Activated naive CD8-positive, alpha-beta T cell treated with anti-CD3 and anti-CD28 coated beads, Interleukin-2, amount 50 U/mL, for 16 hours (primary cell): ENCODE measurements around the gene ATXN7L2.

Experiments
- DNase-seq: peaks from one replicate; pipeline ENCODE4 v3.0.0-alpha.2; 2020; ENCODE audit warnings: low read depth, low spot score

Gene ATXN7L2

DNA sequence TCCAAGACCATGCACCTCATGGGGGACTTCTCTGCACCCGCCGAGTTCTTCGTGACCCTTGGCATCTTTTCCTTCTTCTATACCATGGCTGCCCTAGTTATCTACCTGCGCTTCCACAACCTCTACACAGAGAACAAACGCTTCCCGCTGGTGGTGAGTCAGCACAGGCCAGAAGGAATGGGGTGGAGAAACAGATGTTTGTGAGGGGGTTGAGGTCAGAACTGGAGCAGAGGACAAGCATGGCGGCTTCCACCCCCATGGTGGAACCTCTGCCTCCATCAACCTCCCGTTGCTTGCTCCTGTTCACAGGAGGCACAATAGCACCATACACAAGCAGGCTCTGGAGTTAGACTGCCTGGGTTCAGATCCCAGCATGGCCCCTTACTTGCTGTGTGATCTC lies 6.9 kb upstream of the ATXN7L2 start:
- DNase-seq, result no peak

DNA sequence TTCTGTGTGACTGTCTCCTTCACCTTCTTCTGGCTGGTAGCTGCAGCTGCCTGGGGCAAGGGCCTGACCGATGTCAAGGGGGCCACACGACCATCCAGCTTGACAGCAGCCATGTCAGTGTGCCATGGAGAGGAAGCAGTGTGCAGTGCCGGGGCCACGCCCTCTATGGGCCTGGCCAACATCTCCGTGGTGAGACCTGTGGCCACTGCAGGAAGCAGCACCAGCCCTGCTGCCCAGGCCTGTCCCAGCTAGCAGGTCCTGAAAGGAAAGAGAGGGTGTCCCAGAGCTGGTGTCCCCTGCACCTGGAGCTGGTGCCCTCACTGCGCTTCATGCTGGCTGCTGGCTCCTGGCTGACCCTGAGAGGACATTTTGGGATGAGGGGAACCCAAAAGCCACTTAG lies 5.9 kb upstream of the ATXN7L2 start:
- no peak for DNase-seq

DNA sequence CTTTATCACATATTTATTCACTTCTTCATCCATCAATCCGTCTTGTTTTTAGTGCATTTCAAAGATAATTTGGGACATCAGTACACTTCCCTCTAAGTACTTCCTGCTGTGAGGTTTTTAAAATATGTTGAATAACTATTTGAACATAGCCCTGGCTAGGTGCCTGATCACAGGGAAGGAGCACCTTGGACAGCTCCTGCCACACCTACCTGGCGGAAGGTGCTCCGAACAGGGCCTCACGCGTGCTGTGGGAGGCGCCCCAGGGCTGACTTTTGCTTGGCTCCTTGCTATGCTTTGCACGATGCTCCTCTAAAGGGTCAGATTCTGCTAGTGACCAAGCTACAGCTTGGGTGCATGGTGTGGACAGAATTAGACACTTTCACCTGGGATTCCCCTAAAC lies 4.9 kb upstream of the ATXN7L2 start:
- no peak for DNase-seq

DNA sequence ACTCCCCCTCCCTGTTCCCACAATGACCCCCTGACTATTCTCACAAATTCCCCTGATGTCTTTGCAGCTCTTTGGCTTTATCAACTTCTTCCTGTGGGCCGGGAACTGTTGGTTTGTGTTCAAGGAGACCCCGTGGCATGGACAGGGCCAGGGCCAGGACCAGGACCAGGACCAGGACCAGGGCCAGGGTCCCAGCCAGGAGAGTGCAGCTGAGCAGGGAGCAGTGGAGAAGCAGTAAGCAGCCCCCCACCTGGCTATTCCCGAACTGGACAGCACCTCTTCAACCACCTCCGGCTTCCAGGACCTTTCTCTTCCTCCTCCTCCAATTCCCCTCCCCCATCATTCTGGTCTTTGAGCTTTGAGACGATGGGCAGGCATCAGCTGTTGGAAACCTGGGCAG lies 4.4 kb upstream of the ATXN7L2 start:
- no peak for DNase-seq

DNA sequence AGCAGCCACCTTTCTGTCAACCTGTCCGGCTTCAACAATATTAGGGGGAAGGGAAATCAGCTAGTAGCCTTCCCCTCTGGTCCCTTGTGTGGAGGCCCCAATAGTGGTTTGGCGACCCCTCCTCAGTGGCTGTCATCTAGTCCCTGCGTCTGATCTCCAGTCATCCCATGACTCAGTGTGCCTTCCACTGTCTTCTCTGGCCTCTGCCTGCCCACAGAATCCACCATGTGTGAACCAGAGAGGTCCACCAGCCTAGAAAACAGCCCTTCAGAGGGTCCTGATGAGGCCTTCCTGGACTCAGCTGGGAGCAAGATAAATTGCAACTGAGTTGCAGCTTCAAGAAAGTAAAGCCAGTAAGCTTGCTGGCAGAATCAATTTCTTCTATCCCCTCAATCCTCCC lies 3.8 kb upstream of the ATXN7L2 start:
- DNase-seq, result no peak

DNA sequence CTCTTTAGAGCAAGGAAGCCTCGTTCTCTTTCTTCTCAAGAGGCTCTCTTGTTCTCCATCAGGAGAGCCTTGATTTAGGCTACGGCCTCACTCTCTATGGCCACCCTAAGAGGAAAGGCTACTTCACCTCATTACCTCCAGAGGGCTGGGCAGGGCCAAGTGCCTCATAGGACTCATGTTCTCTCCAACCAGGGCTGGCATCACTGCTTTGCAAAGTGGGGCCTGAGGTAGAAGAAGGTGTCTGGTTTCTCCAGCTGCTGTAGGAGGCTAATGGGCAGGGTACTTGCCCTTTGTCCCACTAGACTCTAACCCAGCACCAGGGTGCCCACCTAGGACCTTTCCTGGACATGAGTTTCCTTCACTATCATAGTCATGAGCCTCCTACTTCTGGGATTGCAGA lies 2.1 kb upstream of the ATXN7L2 start:
- no peak for DNase-seq

DNA sequence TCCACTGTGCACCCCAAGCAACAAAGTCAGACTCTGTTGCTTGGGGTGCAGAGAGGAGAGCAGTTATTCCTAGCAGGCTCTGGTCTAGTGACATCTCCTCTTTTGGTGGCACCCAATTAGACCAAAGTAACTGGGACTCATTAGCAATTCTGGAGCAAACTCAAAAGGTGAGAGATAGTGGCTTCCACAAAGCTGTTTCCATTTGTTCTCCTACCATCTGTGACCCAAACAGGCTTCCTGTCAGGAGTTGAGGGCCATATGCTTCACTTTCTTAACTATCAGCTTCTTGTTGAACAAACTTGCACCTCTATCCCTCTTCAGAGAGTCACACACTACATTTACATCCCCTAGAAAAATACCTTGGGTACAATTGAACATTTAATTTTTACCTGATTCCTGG lies 1.5 kb upstream of the ATXN7L2 start:
- DNase-seq, result no peak

DNA sequence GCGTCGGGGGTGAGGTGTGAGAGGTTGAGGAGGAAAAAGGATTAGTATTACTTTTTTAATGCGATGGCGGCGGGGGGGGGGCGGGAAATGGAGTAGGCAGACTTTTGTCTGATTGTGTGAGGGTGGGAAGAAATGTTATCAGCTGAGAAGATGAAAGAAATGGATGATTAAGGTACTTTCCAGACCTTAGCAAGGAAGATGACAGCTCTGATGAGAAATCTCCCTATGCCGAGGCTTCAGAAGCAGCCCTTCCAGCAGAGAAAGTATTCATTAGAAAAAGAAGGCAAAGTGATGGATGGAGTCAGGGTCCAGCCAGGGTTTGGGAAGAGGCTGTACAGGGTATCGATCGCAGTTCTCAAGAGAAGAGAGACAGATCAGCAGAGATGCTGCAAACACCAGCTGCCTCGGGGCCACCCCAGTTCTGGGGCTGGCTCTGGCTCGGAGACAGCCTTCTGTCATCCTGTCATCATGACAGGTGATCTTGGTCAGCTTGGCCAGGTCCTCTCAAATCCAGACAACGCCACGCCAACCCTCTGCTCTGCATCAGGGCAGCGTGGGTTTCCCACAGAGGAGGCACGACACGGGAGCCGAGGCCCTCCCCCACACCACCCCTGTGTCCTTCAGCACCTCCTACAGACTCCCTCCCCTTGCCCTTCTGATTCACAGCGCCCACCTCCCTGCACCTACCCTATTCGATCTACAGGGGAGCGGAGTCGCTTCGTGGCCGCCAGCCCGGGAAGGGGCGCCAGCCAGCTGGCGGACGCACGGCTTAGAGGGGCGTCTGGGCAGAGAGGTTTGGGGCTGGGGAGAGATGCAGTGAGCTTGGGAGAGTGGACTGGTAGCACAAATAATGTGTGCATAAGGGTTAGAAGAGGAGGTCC lies 674 bp upstream of the ATXN7L2 start:
- DNase-seq, result no peak

DNA sequence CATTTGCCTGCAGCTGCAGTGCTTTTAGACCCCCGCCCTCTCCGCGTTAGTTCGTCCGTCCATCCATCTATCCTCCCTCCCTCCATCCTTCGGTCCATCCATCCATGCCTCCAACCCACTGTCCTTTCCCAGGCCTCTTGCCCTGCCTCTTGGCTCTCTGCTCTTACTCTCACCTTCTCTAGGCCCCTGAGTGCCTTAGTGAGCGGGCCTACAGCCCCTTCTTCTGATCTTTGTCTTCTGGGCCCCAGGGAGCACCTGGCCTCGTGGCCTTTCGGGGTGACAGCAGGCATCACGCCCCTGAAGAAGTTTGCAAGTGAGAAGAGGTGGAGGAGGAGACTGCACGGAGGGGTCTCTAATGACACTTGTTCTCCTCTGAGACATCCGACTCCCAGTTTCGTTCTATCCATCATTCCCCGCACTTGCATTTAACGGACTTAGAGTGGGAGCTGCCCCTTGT lies 842 bp downstream of the ATXN7L2 start:
- no peak for DNase-seq

DNA sequence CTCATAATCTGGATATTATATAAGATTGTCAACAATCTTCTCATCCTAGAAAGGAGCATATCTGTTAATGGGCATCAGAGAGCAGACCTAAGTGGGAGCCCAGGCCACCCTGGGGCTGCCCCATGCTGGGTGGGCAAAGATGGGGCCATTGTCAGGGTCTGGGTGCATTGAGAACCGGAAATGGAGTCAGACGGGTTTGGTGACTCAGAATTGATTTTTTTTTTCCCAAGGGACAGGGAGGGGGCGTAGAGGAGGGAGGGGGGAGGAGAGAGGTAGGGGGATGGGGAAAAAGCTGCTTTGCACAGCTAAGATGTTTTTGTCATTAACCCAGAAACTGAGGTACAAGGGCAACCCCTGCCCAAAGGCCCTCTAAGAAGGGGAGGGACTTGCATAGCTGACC lies 1.3 kb downstream of the ATXN7L2 start:
- no peak for DNase-seq

DNA sequence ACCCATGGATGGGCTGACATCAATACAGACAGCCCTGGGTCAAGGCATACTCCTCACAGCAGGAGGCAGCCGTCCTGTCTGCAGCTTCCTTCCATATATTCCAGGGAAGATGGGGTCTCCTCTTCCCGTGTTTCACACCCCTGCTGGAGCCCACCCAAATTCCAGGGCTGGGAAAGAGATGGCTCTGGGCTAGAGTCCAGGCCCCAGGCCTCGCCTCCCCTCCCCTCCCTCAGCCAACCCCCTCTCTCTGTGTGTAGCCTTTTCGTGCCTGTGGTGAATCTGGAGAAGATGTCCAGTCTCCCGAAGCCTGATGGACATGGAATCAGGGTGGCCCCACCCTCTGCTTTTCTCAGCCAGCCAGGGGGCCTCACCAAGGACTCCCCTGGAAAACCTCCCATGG lies 3.6 kb downstream of the ATXN7L2 start:
- DNase-seq, result no peak

DNA sequence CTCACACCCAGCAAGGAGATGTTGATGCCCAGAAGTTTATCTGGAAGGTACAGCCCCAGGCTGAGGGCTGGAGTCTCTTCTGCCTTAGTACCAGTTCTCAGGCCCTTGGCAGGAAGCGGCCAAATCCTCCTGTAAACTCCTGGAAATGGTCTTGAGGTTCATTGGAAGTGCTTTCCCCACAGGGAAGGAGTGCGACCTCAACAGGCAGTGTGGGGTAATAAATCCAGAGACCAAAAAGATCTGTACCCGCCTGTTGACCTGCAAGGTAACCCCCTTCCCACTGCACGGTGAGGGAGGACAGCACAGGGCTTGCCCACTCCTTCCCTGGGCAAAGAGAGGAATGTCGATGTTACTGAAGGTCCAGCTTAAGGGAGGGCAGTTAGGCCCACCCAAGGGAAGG lies 4.5 kb downstream of the ATXN7L2 start:
- DNase-seq, result no peak

DNA sequence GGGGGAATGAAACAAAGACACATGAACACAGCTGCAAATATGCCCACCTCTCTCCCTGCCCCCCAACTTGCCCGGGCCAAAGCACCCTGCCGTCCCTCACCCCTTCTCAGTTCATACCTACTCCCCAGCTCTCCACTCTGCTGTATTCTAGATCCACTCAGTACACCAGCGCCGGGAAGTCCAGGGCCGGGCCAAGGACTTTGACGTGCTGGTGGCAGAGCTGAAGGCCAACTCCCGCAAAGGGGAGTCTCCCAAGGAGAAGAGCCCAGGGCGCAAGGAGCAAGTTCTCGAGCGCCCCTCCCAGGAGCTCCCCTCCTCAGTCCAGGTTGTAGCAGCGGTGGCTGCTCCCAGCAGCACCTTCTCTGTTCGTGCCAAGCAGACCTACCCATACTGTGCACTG lies 5.0 kb downstream of the ATXN7L2 start:
- DNase-seq, result no peak

DNA sequence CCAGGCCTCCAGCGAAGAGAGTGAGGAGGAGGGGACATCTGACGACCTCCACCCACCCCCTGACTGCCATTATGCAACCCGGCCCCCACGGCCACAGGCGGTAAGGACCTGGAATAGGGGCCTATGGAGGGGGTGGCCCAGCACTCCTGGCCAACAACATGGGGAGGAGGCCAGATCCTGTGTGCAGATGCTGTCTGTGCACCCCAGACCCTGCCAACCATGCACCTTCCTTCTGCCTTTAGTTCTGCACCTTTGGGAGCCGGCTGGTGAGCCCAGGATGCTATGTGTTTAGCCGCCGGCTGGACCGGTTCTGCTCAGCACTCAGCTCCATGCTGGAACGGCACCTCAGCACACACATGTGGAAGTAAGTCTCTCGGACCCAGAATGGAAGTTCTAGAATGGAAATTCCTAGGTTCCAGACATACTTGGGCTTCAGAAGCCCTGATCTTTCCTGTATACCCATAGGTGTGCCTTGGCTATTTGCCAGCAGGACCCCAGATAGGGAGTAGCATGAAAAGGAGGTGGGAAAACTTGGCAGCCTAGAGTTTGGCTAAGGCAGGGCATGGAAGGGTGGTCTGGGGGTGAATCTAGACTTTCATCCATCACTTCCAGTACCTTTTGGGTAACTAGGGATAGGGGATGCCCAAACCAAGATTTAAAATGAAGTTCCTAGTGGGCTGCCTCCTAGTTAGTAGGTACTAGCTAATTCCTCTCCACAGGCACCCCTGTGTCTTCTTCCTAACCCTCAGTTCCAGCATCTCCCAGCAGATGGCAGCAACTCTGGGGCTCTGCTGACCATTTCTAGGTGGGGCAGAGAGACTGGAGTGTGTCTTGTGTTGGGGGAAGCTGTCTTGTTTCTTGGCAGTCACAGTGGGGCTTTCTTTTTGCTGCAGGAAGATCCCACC lies 6.6 kb downstream of the ATXN7L2 start:
- peak; percentile 46 for DNase-seq

DNA sequence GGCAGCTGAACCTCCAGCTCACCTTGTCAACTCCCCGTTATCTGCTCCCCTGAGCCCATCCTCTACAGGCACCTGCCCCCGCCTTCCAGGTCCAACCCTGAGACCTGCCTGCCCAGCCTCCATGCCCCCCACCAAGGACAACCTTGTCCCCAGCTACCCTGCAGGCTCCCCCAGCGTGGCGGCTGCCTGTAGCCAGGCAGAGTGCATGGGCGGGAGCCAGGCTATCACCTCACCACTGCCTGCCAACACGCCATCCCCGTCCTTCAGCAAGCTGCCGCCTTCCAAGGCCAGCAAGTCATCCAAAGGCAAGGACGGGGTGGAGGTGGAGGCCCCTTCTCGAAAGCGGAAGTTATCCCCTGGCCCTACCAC lies 7.2 kb downstream of the ATXN7L2 start:
- DNase-seq, result no peak

DNA sequence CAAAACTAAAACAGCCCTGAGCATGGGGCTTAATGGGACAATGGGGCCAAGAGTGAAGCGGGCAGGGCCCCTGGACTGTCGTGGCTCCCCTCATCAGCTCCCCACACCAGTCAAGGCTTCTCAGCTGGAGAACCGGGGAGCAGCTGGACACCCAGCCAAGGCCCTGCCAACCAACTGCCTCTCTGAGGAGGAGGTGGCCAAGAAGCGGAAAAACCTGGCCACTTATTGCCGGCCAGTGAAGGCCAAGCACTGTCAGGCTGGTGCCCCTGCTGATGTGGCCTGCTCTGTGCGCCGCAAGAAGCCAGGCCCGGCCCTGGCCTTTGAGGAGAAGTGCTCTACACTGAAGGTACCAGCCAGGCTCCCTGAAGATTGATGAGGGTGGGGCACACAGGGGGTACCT lies 7.7 kb downstream of the ATXN7L2 start:
- DNase-seq, result no peak

DNA sequence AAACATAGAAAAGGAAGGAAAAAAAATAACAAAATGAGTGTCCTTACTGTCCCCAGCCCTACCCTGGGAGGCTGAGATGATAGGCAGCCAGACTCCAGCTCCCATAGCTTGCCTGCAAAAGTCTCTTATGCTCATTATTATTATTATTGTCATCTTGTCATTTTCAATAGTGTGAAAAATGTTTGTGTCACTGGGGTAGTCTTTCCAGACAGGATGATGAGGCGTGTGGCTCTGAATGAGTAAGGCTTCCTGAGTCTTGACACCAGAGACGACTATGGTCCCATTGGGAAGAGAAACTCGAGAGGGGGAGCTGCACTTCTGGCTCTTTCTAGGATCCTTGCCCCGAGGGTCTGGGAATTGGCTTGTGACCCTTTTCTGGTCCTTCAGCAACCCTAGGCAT lies 9.1 kb downstream of the ATXN7L2 start:
- DNase-seq, result no peak

DNA sequence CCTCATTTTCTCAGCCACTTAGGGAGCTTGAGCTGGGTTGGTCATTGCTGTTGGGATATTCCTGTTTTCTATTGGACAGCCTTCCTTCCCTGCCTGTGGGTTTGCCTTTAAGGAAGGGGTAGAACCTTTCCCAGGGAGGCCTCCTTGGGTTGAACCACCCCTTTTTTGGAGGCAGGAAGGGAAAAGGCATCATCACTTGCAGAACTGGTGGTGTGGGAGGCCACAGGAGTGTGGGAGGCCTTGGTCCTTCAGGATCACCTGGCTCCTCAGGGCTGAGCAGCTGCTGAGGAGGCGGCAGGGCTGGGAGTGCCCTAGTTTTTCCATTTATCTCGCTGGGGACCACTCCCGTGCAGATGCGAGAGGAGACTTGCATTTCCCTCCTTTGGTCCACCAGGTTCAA lies 9.5 kb downstream of the ATXN7L2 start:
- no peak for DNase-seq

DNA sequence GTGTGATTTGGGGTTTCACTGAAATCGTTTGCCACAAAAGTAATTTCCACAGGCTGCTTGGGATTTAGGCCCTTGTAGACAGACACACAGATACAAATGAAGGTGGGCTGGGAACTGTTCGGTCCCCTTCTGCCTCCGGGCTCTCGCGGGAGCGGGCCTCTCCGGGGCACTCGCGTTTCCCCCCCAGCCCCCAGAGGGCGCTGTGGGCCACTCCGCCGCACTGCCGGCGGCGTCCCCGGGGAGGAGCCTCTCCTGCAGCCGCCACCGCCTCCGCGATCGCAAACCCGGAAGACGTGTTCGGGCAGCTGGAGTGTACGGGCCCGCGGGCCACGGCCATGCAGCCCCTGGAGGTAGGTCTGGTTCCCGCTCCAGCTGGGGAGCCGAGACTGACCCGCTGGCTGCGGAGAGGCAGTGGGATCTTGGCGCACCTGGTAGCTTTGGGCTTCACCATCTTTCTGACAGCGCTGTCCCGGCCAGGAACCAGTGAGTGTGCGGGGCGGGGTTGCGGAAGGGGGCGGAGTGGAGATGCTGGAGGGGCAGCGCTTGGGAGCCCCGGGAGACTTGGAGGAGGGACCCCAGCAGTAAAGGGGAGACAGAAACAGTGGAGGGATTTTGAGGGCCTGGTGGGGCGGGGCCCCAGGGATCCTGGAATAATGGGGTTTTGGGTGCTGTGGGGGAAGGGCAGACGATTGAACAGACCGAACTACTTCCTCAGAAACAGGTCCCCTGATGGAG lies 10.3 kb downstream of the ATXN7L2 start, which contains the start of gene CYB561D1:
TSS of gene CYB561D1 (plus strand) at position 290 of the 735 bp plus-strand sequence. CDS start at position 336, 46 bp downstream.
- peak; percentile 85 for DNase-seq

DNA sequence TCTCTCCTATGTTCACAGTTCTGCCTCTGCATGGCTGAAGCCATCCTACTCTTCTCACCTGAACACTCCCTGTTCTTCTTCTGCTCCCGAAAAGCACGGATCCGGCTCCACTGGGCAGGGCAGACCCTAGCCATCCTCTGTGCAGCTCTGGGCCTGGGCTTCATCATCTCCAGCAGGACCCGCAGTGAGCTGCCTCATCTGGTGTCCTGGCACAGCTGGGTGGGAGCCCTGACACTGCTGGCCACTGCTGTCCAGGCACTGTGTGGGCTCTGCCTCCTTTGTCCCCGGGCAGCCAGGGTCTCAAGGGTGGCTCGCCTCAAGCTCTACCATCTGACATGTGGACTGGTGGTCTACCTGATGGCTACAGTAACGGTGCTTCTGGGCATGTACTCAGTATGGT lies 12.0 kb downstream of the ATXN7L2 start:
- DNase-seq, result no peak

DNA sequence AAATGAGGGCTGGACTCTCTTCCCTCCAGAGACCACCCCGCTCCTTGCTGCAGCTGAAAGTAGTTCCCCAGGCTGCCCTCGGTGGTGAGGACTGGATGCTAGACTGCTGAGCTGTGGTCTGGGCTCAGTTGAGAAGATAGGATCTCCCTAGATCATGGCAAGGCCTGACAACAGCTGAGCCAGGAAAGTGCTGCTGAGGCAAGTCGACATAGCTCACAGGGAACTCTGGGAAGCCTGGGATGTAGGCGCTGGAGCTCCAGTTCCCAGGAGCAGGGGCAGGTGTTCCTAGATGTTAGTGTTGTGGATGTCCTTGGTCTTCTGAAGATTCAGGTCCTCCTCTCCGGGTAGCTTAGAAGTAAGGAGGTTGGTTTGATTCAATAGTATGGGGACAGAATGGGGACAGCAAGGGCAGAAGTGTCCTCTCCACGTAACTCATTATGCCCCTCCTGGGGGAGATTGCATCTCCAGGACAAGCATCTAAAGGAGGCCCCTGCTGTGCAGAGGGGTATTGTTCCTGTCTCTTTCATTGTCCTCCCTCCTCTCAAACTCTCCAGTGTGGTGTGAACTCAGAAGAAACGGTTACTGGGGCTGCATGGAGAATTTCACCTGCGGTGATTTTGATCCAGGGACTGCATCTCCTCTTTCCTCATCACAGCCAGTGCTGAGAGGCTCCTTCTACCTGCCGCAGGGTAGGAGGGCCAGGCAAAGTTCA lies 13.9 kb downstream of the ATXN7L2 start:
- no peak for DNase-seq
